ENCODE results near the gene SNAP29. TPM values are rescaled to one million over a fixed set of nuclear protein-coding genes. Genes with fewer than 3 reads are reported as not detected.
"Not testable (repeated sequence)": the region's sequence is repeated elsewhere in the genome, so short reads cannot be mapped to it uniquely, and the experiment has no call there.

Gene SNAP29
- total RNA-seq, 1 donor from 2014 or later = 15.0 TPM

GRCh38 chr22:20889025-20889704 is 30.4 kb downstream of the SNAP29 start:
- Mint-ChIP-seq H3K4me3 (no peak overlapping the region), H3K27ac (no peak overlapping the region), H3K9me3 (no peaks in the 10 kb centered on the region), H3K36me3 (peaks cover 26% of the 10 kb centered on the region), H3K27me3 (ENCODE audit: low read depth) (no peaks in the 10 kb centered on the region), H3K4me1 (peaks cover 4% of the 10 kb centered on the region)
- no peak for TF ChIP-seq CTCF (IDR thresholded peaks at IDR 0.05; ENCODE audit: unreplicated experiment)
- no peak for DNase-seq (ENCODE audit: low spot score in 2 of 2, unreplicated experiment in 2 of 2)

GRCh38 chr22:20889904-20890540 is 31.2 kb downstream of the SNAP29 start:
- no peak for TF ChIP-seq CTCF (IDR thresholded peaks at IDR 0.05; ENCODE audit: unreplicated experiment)
- no peaks in the 10 kb centered on the region for H3K9me3 Mint-ChIP-seq

GRCh38 chr22:20890975-20891374 is 32.2 kb downstream of the SNAP29 start:
- Mint-ChIP-seq H3K27me3 (ENCODE audit: low read depth) (no peaks in the 10 kb centered on the region), H3K36me3 (peaks cover 22% of the 10 kb centered on the region), H3K4me3 (no peak overlapping the region), H3K27ac (no peak overlapping the region), H3K4me1 (no peaks in the 10 kb centered on the region), H3K9me3 (no peaks in the 10 kb centered on the region)
- no peak for DNase-seq (ENCODE audit: low spot score in 2 of 2, unreplicated experiment in 2 of 2)
- no peak for TF ChIP-seq CTCF (IDR thresholded peaks at IDR 0.05; ENCODE audit: unreplicated experiment)

More at GRCh38 chr22:20889904-20890540, 31.2 kb downstream of the SNAP29 start:
- DNase-seq (ENCODE audit: low spot score in 2 of 2, unreplicated experiment in 2 of 2) = no peak
- Mint-ChIP-seq H3K27me3 (ENCODE audit: low read depth) (no peaks in the 10 kb centered on the region), H3K4me1 (peaks cover 4% of the 10 kb centered on the region), H3K27ac (no peak overlapping the region), H3K4me3 (no peak overlapping the region), H3K36me3 (peaks cover 22% of the 10 kb centered on the region)

- not testable (repeated sequence) for H3K27me3 Mint-ChIP-seq (ENCODE audit: low read depth); DNase-seq (ENCODE audit: low spot score in 2 of 2, unreplicated experiment in 2 of 2); H3K27ac Mint-ChIP-seq; H3K36me3 Mint-ChIP-seq; H3K4me3 Mint-ChIP-seq; H3K9me3 Mint-ChIP-seq; H3K4me1 Mint-ChIP-seq
These were observed 38.9 kb downstream of the SNAP29 start for GRCh38 chr22:20897737-20898136.

GRCh38 chr22:20899827-20900423 is 41.1 kb downstream of the SNAP29 start:
- Mint-ChIP-seq H3K4me3 (no peak overlapping the region), H3K4me1 (no peaks in the 10 kb centered on the region), H3K9me3 (no peaks in the 10 kb centered on the region), H3K27ac (no peak overlapping the region), H3K27me3 (ENCODE audit: low read depth) (no peaks in the 10 kb centered on the region), H3K36me3 (no peaks in the 10 kb centered on the region)
- TF ChIP-seq CTCF (IDR thresholded peaks at IDR 0.05; ENCODE audit: unreplicated experiment) = no peak
- DNase-seq (ENCODE audit: low spot score in 2 of 2, unreplicated experiment in 2 of 2) = no peak

- not testable (repeated sequence) for DNase-seq (ENCODE audit: low spot score in 2 of 2, unreplicated experiment in 2 of 2); H3K4me3 Mint-ChIP-seq; H3K27ac Mint-ChIP-seq
These were observed 42.6 kb downstream of the SNAP29 start for GRCh38 chr22:20901093-20902033.

More at GRCh38 chr22:20901093-20902033, 42.6 kb downstream of the SNAP29 start:
- H3K9me3 Mint-ChIP-seq; H3K36me3 Mint-ChIP-seq; H3K27me3 Mint-ChIP-seq (ENCODE audit: low read depth); H3K4me1 Mint-ChIP-seq: not testable (repeated sequence)

Measured in mesothelial cell of epicardium (in vitro differentiated cells).